LNCAP (cell line): ENCODE measurements around the gene SLX4IP.

Experiments used
- CTCF ChIP-seq: fragments of 450-650 bp; IDR thresholded peaks from 2 replicates; pipeline ENCODE4 v1.5.1; 2017; ENCODE audit warnings: mild to moderate bottlenecking

SLX4IP gene

GRCh38 chr20:10470276-10470675, 35.2 kb downstream of the SLX4IP start:
- no peak for TF ChIP-seq CTCF

- TF ChIP-seq CTCF, result no peak
Measured at GRCh38 chr20:10472871-10473270, 37.8 kb downstream of the SLX4IP start.

GRCh38 chr20:10474606-10475184, 39.6 kb downstream of the SLX4IP start:
- TF ChIP-seq CTCF, result no peak

- TF ChIP-seq CTCF, result no peak
Measured at GRCh38 chr20:10475225-10475624, 40.1 kb downstream of the SLX4IP start.

GRCh38 chr20:10476319-10476724, 41.2 kb downstream of the SLX4IP start:
- TF ChIP-seq CTCF, result no peak

- no peak for TF ChIP-seq CTCF
Measured at GRCh38 chr20:10478205-10478604, 43.1 kb downstream of the SLX4IP start.

GRCh38 chr20:10478930-10479329, 43.8 kb downstream of the SLX4IP start:
- no peak for TF ChIP-seq CTCF

- TF ChIP-seq CTCF, result no peak
Measured at GRCh38 chr20:10481676-10482075, 46.6 kb downstream of the SLX4IP start.
